GM12878 (cell line): ENCODE results near the gene EDC3. TPM values are rescaled to one million over a fixed set of nuclear protein-coding genes. Genes with fewer than 3 reads are reported as not detected.

Experiments used
- ATF2 ChIP-seq: IDR thresholded peaks from 2 replicates; pipeline ENCODE4 v1.6.1; 2012; ENCODE audit warnings: low read length, inconsistent platforms
- BCL11A ChIP-seq: IDR thresholded peaks from 2 replicates; pipeline ENCODE4 v1.6.1; 2011; ENCODE audit warnings: low read depth, low read length
- CBX3 ChIP-seq: fragments of 200-600 bp; sonication (generic); IDR thresholded peaks from 2 replicates; pipeline ENCODE4 v1.6.1; 2016; ENCODE audit warnings: low read depth, borderline replicate concordance
- CUX1 ChIP-seq: IDR thresholded peaks from 2 replicates; pipeline ENCODE4 v1.6.1; 2012; ENCODE audit warnings: improper control_type of control experiment, low read depth, low read length; ENCODE audit not compliant: insufficient replicate concordance
- E2F4 ChIP-seq: IDR thresholded peaks from 2 replicates; pipeline ENCODE4 v1.6.1; 2012; ENCODE audit warnings: low read depth, low read length, improper control_type of control experiment
- E4F1 ChIP-seq: fragments of 450-650 bp; IDR thresholded peaks from 2 replicates; pipeline ENCODE4 v1.6.1; 2018; ENCODE audit warnings: borderline replicate concordance, mild to moderate bottlenecking; ENCODE audit not compliant: partially characterized antibody
- EED ChIP-seq: sonication (generic); IDR thresholded peaks from 2 replicates; pipeline ENCODE4 v1.6.1; 2016; ENCODE audit warnings: antibody characterized with exemption, low read depth
- FOS ChIP-seq: IDR thresholded peaks from 3 replicates; pipeline ENCODE4 v1.6.1; 2011; ENCODE audit warnings: borderline replicate concordance; ENCODE audit not compliant: insufficient read length; ENCODE audit errors: extremely low read depth
- KAT2A ChIP-seq: conservative IDR thresholded peaks from 2 replicates; pipeline ENCODE4 v1.6.1; 2011; ENCODE audit warnings: low read depth, low read length; ENCODE audit not compliant: control insufficient read depth
- MEF2B ChIP-seq: fragments of 450-650 bp; IDR thresholded peaks from 2 replicates; pipeline ENCODE4 v1.6.1; 2018; ENCODE audit warnings: mild to moderate bottlenecking, moderate library complexity; ENCODE audit not compliant: partially characterized antibody, poor library complexity, severe bottlenecking
- MTA2 ChIP-seq: fragments of 450-650 bp; IDR thresholded peaks from 2 replicates; pipeline ENCODE4 v1.6.1; 2016; ENCODE audit warnings: low read depth, mild to moderate bottlenecking, moderate library complexity
- MXI1 ChIP-seq: fragments of 150-350 bp; IDR thresholded peaks from 2 replicates; pipeline ENCODE4 v1.6.1; 2011; ENCODE audit warnings: low read depth, mild to moderate bottlenecking, inconsistent platforms, low read length, improper control_type of control experiment
- SMARCA5 ChIP-seq: fragments of 450-650 bp; IDR thresholded peaks from 2 replicates; pipeline ENCODE4 v1.6.1; 2017; ENCODE audit warnings: mild to moderate bottlenecking
- SP1 ChIP-seq: IDR thresholded peaks from one replicate; pipeline ENCODE4 v1.6.1; 2011; ENCODE audit warnings: low read depth, low read length
- SREBF2 ChIP-seq: IDR thresholded peaks from 2 replicates; pipeline ENCODE4 v1.6.1; 2012; ENCODE audit warnings: mild to moderate bottlenecking, low read length
- TARDBP ChIP-seq: IDR thresholded peaks from 2 replicates; pipeline ENCODE4 v1.6.1; 2016; ENCODE audit warnings: borderline replicate concordance
- ZNF384 ChIP-seq: IDR thresholded peaks from 2 replicates; pipeline ENCODE4 v1.6.1; 2012; ENCODE audit warnings: low read depth, mild to moderate bottlenecking, low read length, improper control_type of control experiment, borderline replicate concordance
- polyA plus RNA-seq, 11 experiments: library from polyadenylated mRNA; depleted of rRNA in 4 of 11; unstranded in 6 of 11; stranded (reverse) in 5 of 11; fragments of >200 nt; fragmentation: Nextera tagmentation in 4 of 11; fragmentation: Illumina TruSeq in 1 of 11; extraction: Ambion mirVana in 4 of 11; extraction: Trizol in 1 of 11; gene quantifications; 1 replicate in 1 of 11; 2 replicates in 10 of 11; pipeline versions ENCODE4 v1.2.1 to v1.2.3, GENCODE V29; 2011 to 2016; ENCODE audit warnings: inconsistent platforms in 2 of 11, missing spikeins in 2 of 11, low read depth in 1 of 11
- total RNA-seq, 4 experiments: library from RNA; depleted of rRNA in 3 of 4; stranded (reverse); fragments of >200 nt in 3 of 4; fragmentation: Illumina TruSeq in 1 of 4; extraction: Trizol in 1 of 4; gene quantifications; 2 replicates each; pipeline versions ENCODE4 v1.2.1 to v1.2.3, GENCODE V29; 2013 to 2021

The EDC3 gene
- total and polyA plus RNA-seq, 10 of the 15 experiments (the other 5 are each of a cell fraction or from before 2014, with no cell fraction given) = 11.8 to 48.4 (median 35.3) TPM

GRCh38 chr15:74614744-74615507 lies 80.9 kb downstream of the EDC3 start (continued):
- TF ChIP-seq E2F4 (0 out of 2 replicates have a peak, but pooled peaks have one; percentile 57), E4F1 (no peak), CBX3 (no peak), KAT2A (no peak), SMARCA5 (peak; percentile 97), MXI1 (peak; percentile 58), SP1 (peak; percentile 55), MEF2B (no peak), ZNF384 (no peak), EED (no peak), SREBF2 (no peak), MTA2 (peak; percentile 54; the same call in 1 of the 2 replicates), BCL11A (no peak), FOS (no peak), ATF2 (no peak), CUX1 (no peak), TARDBP (no peak)
